ENCODE measurements around the gene GBF1. TPM values are rescaled to one million over a fixed set of nuclear protein-coding genes. Genes with fewer than 3 reads are reported as not detected.

Gene GBF1
- total and polyA plus RNA-seq, 2 of the 13 experiments (the other 11 are each of a cell fraction or from before 2014, with no cell fraction given) = 17.1 to 21.9 TPM

DNA sequence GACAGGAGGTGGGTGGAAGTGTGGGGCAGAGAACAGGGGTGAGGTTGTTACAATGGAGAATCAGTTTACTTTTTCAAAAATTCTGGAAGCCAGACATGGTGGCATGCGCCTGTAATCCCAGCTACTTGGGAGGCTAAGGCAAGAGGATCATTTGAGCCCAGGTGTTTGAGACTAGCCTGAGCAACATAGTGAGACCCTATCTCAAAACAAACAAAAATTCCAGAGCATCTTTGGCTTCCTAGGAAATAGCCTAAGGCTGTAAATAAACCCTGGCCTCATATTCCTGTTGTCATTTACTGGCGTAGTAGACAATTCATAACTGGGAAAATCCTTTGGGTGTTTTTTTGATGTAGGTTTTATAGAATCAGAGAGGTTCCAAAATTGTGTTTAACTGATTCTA lies 44.0 kb downstream of the GBF1 start:
- no peak for DNase-seq (ENCODE audit: low spot score)
- ChIA-PET CTCF (ENCODE audit: low intra/inter-chr PET ratio, low total read pairs) (no interaction called here), POLR2A (no interaction called here)
- intact Hi-C loops (cut with micrococcal nuclease; ENCODE audit: unreplicated experiment) (loop anchor here (10.0 kb wide), 1 partner anchor 45 kb away; no protein-coding TSS in a partner anchor), in situ Hi-C loops (cut with HindIII; ENCODE audit: extremely low pct_ligation_motif_present, low pct_unique_long_range_greater_than_20kb) (no loop called here)
- no peaks in the 10 kb centered on the region for H3K27me3 ChIP-seq (ENCODE audit: control insufficient read depth in 1 of 2, insufficient read depth in 2 of 2, low read length in 2 of 2)
- H3K9me3 ChIP-seq (ENCODE audit: low read length) = no peaks in the 10 kb centered on the region
- H3K79me2 ChIP-seq (ENCODE audit: insufficient read depth, low read length) = peaks cover 18% of the 10 kb centered on the region
- ATAC-seq = no peak
- FAIRE-seq = no peak
- H3K4me1 ChIP-seq (ENCODE audit: insufficient read depth, low read length) = 0 out of 2 replicates have a peak, but pooled peaks cover under 1% of the 10 kb centered on the region
- H2AFZ ChIP-seq (ENCODE audit: low read length) = no peak overlapping the region
- no peak overlapping the region for H3K9ac ChIP-seq (ENCODE audit: insufficient read depth, low read depth, low read length)
- TF ChIP-seq PITX1 (CRISPR knock-in tag; IDR thresholded peaks at IDR 0.05) (no peak), ZNF720 (CRISPR knock-in tag; IDR thresholded peaks at IDR 0.05) (no peak)
- TF ChIP-seq, protein P1, sequence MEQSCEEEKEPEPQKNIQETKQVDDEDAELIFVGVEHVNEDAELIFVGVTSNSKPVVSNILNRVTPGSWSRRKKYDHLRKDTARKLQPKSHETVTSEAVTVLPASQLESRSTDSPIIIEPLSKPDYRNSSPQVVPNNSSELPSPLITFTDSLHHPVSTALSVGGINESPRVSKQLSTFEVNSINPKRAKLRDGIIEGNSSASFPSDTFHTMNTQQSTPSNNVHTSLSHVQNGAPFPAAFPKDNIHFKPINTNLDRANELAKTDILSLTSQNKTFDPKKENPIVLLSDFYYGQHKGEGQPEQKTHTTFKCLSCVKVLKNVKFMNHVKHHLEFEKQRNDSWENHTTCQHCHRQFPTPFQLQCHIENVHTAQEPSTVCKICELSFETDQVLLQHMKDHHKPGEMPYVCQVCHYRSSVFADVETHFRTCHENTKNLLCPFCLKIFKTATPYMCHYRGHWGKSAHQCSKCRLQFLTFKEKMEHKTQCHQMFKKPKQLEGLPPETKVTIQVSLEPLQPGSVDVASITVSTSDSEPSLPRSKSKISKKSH (CRISPR knock-in tag; IDR thresholded peaks at IDR 0.05; ENCODE audit: borderline replicate concordance) = no peak
- no TSS peak for BruUV-seq (replicated peaks)
- peaks cover 1 to 21% of the 10 kb centered on the region in 2 experiments; a peak in 2 of 5 replicates for H3K36me3 ChIP-seq (replicated peaks in 1 of 2; ENCODE audit: control insufficient read depth in 1 of 2, insufficient read depth in 2 of 2, low read length in 2 of 2)
- H4K20me1 ChIP-seq (ENCODE audit: insufficient read depth, low read length) = peaks cover 2% of the 10 kb centered on the region; the same call in 1 of the 2 replicates
- H3K4me3 ChIP-seq (replicated peaks in 1 of 3; ENCODE audit: insufficient read depth in 1 of 3, low read depth in 2 of 3, low read length in 3 of 3) = no peak overlapping the region
- no peak overlapping the region for H3K27ac ChIP-seq (ENCODE audit: extremely low read length, insufficient read depth, low read length)
- H3K4me2 ChIP-seq (ENCODE audit: low read depth, low read length) = no peak overlapping the region
- WGBS (ENCODE audit: low lambda C conversion rate) = 97% methylated on average over 2 of the region's 2 CpGs

DNA sequence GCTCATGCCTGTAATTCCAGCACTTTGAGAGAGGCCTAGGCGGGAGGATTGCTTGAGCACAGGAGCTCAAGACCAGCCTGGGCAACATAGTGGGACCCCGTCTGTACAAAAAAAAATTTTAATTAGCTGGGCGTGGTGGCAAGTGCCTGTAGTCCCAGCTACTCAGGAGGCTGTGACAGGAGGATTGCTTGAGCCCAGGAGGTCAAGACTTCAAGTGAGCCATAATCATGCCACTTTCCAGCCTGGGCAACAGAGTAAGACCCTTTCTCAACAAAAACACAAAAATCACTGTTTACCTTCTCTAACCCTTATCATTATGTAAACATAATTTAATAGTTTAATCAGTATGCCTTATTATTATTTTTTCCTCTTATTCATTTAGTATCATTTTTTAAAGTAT lies 44.5 kb downstream of the GBF1 start:
- Histone ChIP-seq H2AFZ (ENCODE audit: low read length) (no peak overlapping the region), H3K4me2 (ENCODE audit: low read depth, low read length) (no peak overlapping the region), H4K20me1 (ENCODE audit: insufficient read depth, low read length) (peaks cover 2% of the 10 kb centered on the region; the same call in 1 of the 2 replicates), H3K9ac (ENCODE audit: insufficient read depth, low read depth, low read length) (no peak overlapping the region), H3K9me3 (ENCODE audit: low read length) (no peaks in the 10 kb centered on the region), H3K27ac (ENCODE audit: extremely low read length, insufficient read depth, low read length) (no peak overlapping the region), H3K79me2 (ENCODE audit: insufficient read depth, low read length) (peaks cover 18% of the 10 kb centered on the region), H3K27me3 (ENCODE audit: control insufficient read depth in 1 of 2, insufficient read depth in 2 of 2, low read length in 2 of 2) (no peaks in the 10 kb centered on the region), H3K4me3 (replicated peaks in 1 of 3; ENCODE audit: insufficient read depth in 1 of 3, low read depth in 2 of 3, low read length in 3 of 3) (no peak overlapping the region), H3K4me1 (ENCODE audit: insufficient read depth, low read length) (0 out of 2 replicates have a peak, but pooled peaks cover 6% of the 10 kb centered on the region), H3K36me3 (replicated peaks in 1 of 2; ENCODE audit: control insufficient read depth in 1 of 2, insufficient read depth in 2 of 2, low read length in 2 of 2) (peaks cover 1 to 19% of the 10 kb centered on the region in 2 experiments; a peak in 2 of 5 replicates)
- CTCF ChIA-PET (ENCODE audit: low intra/inter-chr PET ratio, low total read pairs) = no interaction called here
- TF ChIP-seq ZNF121 (CRISPR knock-in tag; IDR thresholded peaks at IDR 0.05) (peak; percentile 26; the same call in 1 of the 2 replicates), ZNF552 (CRISPR knock-in tag; IDR thresholded peaks at IDR 0.05; ENCODE audit: borderline replicate concordance) (no peak)
- DNase-seq (ENCODE audit: low spot score) (no peak), ATAC-seq (no peak), FAIRE-seq (no peak)
- POLR2A ChIA-PET = no interaction called here
- no TSS peak for BruUV-seq (replicated peaks)
- 96% methylated on average over 2 of the region's 3 CpGs for WGBS (ENCODE audit: low lambda C conversion rate)
- intact Hi-C loops (cut with micrococcal nuclease; ENCODE audit: unreplicated experiment) = loop anchor here (10.0 kb wide), 1 partner anchor 45 kb away; no protein-coding TSS in a partner anchor
- in situ Hi-C loops (cut with HindIII; ENCODE audit: extremely low pct_ligation_motif_present, low pct_unique_long_range_greater_than_20kb) = no loop called here
